ENCODE results near the gene GPATCH2L.

GPATCH2L gene

DNA sequence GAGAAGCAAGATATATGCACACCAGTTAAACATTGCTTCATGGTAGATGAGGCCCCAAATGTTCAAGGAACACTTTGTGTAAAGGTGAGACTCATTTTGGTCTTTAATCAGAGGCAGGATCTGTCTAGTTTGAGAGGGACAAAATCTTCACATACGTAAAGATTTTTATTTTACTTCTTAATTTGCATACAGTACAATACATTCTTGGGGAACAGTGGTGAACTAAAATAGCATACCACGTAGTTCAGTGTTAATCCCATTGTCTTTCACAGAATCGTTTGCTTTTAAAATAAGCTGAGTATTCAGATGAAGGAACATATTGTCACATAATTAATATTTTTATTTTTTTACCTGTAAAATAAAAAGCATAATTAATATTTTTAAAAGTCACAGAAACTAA is 43.3 kb downstream of the GPATCH2L start:
- DNase-seq (ENCODE audit: extremely low read depth in 1 of 2, low read depth in 1 of 2) = no peak

DNA sequence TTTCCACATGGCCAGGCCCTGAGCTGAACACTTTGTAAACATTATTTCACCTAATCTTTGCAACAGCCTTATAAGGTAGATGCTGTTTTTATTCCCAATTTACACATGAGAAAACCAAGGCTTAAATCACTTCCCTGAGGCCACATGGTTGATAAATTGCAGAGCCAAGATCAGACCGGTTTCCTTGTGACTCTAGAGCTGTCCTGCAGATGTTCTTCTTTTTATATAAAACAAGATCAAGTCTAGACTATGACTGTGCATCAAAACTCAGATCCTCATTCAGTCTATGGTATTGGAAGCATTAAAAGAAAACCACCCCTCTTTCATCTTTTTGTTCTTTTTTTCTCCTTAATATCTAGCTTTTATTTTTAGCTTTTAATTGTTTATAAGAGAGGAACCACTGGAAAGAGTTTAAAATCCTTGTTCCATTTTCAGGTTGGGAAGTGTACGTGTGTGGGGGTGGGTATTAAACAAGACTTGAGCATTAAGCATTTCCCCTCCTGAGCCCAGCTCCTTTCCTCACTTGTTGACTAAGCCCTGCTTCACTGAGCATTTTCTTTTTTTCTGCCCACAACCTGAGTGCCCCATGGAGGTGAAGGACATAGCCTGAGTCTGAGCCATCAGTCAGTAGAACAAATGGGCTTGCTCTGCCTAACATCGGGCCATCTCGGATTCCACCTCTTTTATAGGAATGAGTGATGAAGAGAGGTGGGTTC is 45.4 kb downstream of the GPATCH2L start:
- no peak for DNase-seq (ENCODE audit: extremely low read depth in 1 of 2, low read depth in 1 of 2)

DNA sequence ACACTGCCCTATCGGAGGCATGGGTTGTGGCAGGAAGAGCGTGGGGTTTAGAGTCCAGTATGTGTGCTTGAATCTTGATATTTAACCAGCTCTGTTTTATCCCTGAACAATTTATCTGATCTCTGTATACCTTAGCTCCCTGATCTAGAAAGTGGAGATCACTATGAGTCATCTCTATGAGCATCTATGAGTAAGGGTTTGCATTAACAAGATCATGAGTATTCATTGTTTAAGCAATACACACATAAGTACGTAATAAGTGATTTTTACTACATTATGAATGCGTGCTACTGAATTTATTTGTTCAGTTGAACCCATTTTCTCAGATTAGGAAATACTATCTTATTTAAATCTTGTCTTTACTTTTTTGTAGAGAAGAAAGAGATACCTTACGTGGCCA is 49.4 kb downstream of the GPATCH2L start:
- DNase-seq (ENCODE audit: extremely low read depth in 1 of 2, low read depth in 1 of 2) = no peak

DNA sequence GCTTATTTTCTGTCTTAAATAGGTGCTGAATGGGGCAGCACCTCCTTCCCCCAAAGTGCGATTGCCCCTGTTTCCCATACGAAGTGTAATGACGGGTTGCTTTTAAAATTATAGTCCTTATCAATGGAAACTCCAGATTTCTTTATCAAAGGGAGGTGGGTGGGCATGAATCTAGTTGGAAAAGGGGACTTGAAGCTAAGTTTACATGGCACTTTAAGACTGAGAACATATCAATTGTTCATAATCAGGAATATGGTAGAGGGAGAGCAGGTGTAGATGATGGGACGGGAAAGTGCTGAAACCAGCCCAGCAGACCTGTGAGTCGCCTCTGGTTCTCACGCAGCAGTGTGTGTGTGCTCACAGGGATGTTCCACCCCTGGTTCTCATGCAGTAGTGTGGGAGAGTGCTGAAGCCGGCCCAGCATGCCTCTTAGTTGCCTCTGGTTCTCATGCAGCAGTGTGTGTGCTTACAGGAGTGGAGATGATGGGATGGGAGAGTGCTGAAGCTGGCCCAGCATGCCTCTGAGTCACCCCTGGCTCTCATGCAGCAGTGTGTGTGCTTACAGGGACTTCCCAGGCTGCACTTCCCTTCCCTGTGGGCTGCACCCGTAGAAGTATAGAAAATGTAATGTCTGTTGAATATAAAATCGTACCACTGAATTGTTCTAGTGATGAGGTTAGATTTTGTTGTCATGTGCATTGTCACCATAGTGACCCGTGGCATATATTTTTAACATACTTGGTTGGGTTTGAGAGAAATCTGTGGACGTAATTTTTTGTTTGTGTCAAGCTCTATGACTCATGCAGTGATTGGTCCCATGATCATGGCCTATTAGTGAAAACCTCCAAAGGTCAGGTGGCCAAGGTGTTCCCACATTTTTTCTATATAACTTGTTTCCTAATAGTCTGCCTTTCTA is 51.6 kb downstream of the GPATCH2L start:
- no peak for DNase-seq (ENCODE audit: extremely low read depth in 1 of 2, low read depth in 1 of 2)

DNA sequence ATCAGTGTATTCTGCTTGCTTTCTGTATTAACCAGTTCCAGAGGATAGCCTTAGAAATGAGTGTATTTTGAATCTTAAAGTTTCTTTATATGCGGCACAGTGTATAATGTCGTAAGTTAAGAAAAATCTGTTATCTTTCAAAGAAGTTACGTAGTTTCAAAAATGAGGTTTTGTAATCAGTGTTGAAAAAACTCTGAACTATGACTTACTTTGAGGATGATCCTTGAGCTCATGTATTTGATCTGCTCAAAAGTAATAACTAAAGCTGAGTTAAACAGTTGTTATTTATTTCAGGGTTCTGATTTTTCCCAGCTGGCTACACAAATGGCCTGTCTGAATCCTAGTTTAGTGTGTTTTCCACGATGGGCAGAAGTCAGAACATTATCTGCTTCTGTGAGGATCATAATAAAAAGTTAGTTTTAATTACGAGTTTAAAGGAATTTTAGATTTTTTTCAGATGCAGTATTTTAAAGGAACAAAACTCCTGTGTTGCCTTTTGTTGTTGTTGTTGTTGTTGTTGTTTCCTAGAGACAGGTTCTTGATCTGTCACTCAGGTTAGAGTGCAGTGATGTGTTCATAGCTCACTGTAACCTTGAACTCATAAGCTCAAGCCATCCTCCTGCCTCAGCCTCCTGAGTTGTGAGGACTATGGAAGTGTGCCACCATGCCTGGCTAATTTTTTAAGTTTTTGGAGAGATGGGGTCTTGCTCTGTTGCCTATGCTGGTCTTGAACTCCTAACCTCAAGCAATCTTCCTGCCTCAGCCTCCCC is 52.9 kb downstream of the GPATCH2L start:
- DNase-seq (ENCODE audit: extremely low read depth in 1 of 2, low read depth in 1 of 2) = no peak

DNA sequence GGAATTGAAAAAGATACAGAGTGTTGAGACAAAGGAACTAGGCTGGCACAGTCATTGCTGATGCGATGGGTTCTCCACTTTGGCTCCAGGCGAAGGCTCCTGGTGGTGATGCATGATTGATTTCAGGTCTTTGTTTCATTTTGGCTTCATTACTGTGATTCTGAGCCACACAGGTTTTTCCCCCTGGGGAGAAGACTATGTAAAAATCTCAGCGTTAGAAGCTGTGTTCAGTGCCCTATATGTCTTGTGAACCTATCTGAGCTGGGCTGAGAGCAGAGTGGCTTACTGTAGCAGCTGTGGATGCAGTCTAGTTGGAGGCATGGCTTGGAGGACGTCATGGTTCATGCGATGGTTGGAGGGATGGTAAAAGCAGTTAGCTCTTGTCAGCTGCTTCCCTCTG is 54.0 kb downstream of the GPATCH2L start:
- DNase-seq (ENCODE audit: extremely low read depth in 1 of 2, low read depth in 1 of 2) = no peak

DNA sequence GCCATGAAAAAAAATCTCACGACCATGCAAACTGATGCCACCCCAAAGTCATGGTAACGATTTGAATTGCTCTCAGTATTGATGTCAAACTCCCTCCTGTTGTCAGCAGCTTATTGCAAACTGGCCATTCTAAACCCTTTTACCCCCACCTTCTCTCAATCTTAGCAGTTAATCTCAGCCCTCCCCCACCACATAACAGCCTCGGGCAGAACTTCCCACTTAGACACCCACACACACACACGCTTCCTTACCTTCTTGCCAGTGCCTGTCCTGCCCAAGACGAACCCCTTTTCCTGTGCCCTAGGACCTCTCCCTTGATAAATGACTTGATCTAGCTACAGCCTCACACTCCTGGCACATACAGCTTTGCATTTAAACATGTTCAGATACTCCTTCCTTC is 56.6 kb downstream of the GPATCH2L start:
- no peak for DNase-seq (ENCODE audit: extremely low read depth in 1 of 2, low read depth in 1 of 2)

DNA sequence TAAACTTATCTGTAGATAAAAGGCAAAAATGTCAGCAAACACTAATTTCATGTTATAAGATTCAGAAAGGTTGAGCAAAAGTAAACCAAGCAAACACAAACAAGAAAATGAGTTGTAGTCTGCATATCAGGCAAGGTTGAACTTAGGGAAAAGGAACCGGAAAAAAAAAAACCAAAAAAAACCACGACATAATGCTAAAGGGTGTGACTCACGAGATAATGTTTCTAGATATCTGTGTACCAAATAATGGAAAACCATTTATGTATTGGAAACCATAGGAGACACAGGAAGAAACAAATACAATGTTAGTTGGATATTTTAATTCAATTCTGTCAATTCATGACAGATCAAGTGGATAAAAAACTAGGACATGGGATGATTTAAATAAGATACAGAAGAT is 60.5 kb downstream of the GPATCH2L start:
- no peak for DNase-seq (ENCODE audit: extremely low read depth in 1 of 2, low read depth in 1 of 2)

DNA sequence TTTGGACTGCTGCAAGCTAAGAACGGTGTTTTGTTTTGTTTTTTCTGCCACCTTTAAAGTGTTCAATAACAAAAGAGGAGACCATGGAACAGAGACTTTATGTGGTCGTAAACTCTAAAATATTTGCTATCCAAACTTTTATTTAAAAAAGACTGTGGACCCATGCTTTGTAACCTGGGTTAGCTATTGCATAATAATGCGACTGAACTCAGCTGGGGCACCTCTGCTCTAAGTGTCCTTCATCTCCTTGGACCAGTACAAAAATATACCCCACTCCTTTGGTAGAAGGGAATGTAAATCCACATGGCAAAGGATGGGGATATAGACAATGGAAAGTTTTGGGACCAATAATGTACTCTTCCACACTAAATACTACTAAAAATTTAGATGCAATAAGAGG is 65.5 kb downstream of the GPATCH2L start:
- no peak for DNase-seq (ENCODE audit: extremely low read depth in 1 of 2, low read depth in 1 of 2)

DNA sequence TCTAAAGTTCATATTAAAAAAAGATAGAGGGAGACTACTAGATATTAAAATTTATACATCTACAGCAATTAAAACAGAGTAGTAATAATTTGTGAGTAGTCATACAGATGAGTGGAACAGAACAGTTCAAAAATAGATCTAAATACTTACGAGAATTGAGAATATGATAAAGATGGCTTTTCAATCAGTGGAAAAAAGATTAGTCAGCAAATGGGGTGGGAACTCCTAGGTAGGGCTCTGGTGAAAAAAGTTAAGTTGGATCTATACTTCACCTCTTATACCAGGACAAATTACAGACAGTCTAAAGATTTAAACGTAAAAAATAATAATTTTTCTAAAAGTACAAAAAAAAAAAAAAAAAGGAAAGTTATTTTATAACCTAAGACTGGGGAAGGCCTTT is 66.9 kb downstream of the GPATCH2L start:
- DNase-seq (ENCODE audit: extremely low read depth in 1 of 2, low read depth in 1 of 2) = no peak

DNA sequence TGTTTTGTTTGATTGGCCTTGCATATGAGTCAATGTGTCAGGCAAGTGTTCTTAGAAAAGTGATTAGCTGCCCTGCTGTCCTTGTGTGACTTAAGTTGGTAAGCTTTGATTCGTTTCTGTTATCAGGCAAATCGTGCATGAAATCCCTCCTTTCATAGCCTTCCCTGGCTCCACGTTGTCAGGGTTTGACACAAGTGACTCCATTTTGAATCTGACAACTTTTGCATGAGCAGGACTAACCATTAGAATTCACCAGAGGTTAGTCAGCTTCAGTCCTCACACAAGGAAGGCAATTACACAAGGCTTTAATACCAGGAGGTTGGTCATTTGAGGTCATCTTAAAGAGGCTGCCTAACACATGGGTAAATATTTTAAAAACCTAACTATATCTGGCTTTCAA is 68.2 kb downstream of the GPATCH2L start:
- DNase-seq (ENCODE audit: extremely low read depth in 1 of 2, low read depth in 1 of 2) = no peak

DNA sequence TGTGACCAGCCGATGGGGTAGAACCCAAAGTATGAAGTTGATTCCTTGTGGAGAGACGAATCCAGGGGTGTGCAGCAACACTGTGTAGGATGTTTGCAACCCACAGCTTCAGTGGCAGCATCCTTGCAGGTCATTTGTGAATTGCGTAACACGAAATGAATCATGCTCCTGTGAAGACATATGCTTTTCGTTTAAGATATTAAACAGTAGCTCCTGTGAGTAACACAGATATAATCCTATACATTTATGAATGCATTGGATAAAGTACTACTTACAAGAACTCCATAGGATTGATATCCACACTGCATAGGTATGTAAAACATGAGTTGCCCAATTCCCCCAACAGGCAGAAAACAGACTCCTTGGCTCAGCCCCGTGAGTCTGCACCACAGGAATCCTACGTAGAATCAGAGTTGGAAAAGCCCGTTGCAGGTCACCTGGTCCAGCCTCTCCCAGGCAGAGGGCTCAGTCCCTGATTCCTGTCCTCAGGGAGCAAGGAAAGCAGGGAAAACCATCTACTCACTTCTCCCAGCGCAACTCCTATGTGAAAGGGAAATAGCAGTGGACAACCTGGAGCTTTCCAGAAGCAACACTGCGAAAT is 75.8 kb downstream of the GPATCH2L start:
- no peak for DNase-seq (ENCODE audit: extremely low read depth in 1 of 2, low read depth in 1 of 2)

DNA sequence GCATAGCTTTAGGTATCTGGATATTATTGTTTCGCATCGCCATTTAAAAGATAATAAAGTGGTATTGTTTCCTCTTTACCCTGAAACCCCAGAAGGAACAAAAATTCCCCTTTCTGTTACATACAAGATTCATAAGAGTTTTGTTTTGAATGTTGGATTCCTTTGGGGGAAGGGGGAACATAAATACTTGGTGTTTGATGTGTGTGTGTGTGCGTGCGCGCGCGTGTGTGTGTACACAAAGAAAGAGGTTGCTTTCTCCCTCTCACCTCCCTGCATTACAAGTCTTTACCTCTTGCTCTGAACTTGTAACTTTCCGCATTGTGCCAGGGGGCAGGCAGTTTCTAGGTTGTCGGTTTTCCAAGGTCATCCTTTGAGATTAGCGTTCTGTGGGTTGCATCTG is 76.4 kb downstream of the GPATCH2L start:
- no peak for DNase-seq (ENCODE audit: extremely low read depth in 1 of 2, low read depth in 1 of 2)

DNA sequence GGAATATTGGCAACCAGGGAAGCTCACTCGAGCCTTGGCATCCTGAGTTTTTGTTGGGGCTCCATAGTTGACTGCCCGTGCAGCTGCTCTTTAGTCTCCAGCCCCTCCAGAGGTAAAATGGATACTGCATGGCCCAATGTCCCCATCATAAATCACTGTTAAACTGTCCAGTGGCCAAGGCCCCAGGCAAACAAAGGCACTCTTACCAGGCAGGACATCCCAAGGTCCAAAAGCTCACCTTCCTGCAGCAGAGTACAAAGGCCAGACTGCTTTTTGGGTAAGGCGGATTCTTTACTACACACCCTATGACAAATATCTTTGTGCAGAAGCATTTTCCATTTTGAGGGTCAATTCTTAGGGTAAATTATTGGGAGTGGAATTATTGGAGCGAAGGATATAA is 81.1 kb downstream of the GPATCH2L start:
- no peak for DNase-seq (ENCODE audit: extremely low read depth in 1 of 2, low read depth in 1 of 2)

DNA sequence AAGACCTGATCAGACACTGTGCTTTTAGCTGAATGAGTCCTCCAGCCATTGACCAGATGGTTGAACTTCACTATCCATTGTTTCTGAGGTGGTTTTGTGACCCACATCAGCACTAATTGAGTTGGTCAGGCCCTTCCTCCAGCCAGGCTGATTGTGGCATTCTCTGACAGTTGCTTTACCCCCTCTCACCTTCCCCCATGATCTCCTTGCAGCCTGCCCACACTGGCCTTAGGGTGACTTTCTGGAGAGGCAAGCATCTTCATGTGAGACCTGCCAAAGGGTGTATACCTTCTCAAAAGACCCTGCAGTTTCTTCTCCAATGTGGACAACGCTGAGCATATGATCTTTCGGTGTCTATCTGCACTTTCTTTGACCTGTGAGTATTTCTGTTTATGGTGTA is 83.9 kb downstream of the GPATCH2L start:
- DNase-seq (ENCODE audit: extremely low read depth in 1 of 2, low read depth in 1 of 2) = no peak

DNA sequence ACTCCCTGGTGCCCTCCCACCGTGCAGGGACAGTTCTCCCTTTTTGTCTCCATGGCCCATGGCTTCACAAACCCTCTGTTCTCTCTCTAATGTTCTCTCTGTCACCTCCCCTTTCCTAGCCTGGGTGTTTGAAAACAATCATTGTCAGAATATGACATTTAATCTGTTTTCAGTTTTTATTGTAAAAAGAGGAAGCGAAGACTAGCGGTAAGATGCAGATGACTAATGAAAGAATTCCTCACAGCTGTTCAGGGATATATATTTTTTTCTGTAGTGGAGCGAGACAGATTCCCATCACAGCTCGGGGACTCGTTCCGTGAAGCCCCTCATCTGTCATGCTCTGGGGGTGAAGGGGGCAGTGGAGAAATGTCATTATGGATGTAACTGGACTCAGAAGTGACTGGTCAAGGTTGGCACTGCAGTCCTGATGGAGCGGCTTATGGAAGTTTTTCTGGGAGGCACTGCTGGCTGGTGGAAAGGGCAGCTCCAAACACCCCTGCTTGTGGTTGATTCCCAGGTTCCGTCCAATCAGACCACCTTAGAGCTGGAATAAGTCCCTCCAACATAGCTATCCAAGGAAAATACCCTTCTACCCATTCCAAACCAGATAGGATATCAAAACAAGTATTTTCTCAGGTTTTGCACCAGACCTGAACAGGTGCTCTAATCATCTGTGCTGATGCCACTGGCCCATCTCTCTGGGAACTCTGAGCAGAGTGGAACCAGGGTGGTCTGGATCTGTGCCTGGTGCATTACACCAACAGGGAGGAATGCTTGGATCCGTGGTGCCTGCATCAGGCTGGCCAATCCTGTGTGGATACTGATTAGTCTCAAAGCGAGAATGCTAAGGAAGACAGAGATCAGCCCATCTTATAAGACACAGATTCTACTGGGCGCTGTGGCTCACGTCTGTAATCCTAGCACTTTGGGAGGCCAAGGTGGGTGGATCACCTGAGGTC is 84.7 kb downstream of the GPATCH2L start:
- no peak for DNase-seq (ENCODE audit: extremely low read depth in 1 of 2, low read depth in 1 of 2)

DNA sequence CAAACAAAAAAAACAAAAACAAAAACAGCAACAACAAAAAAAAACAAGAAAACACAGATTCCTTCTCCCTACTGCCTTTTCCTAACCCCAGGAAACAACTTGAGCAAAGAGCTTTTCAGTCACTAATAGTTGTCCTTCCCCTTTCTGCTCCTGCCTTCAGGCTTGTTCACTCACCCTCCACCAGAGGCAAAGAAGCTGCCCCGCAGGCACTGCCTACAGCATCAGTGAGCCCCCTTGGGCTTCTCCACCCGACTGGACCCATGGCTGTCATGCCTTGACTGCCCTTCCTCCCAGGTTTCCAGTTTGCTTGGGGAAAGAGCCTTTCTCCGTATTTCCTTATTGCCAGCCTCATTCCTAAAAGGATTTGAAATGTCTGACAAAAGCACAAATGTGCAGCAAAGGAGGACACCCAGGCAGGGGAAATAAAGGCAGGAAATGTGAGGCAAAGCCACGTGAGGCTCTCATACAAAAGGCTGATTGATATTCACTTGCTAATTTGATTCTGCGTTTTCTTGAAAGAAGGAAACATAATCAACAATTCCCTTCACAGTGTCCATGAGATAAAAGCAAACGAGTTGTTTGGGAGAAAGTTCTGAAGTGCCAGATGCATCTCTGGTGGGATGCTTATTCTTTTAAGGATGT is 85.7 kb downstream of the GPATCH2L start:
- no peak for DNase-seq (ENCODE audit: extremely low read depth in 1 of 2, low read depth in 1 of 2)

DNA sequence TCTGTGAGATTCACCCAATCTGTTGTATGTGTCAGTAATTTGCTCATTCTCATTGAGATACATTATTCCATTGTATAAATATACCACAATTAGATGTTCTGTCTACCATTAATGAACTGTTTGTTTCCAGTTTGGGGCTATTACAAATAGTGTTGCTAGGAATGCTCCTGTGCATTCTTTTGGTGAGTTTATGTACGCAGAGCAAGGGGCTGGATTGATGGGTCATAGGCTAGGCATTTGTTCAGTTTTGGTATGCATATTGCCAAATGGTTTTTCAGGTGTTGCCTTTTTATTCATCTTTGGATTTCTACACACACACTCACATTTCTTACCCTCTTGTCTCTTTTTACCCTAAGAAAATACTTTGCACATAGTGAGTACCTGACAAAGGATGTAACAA is 93.4 kb downstream of the GPATCH2L start:
- no peak for DNase-seq (ENCODE audit: extremely low read depth in 1 of 2, low read depth in 1 of 2)

DNA sequence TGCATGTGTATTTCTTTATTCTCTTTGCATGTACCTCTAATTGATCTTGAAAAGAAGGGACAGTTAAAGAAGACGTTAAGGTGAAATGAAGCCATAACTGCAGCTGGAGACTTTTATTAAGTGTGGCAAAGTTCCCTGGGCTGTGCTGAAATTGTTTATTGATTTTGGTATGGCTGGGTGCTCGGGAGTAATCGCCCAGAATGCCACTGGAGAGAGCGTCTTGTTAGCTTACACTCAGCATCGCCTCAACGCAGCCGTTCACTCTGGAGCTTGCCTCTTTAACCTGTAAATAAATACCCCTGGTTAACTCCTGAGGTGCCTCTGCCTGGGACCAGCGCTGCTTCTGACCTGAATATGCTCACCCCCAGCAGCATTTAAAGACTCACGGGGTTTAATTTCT is 98.6 kb downstream of the GPATCH2L start:
- DNase-seq (ENCODE audit: extremely low read depth in 1 of 2, low read depth in 1 of 2) = no peak

DNA sequence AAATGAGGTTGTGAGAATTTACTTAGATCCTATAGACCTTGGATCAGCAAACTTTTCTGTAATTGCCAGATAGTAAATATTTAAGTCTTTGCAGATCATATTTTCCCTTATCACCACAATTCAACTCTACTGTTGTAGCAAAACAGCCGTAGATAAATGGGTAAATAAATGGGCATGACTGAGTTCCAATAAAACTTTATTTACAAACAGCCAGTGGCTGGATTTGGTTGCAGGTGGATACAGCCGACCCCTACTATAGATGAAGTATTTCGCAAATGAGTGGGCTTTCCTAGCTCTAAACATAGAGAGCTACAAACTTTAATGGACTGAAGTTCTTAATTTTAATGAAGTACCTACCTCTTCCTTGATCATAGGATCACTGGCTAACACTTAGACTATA is 100.7 kb downstream of the GPATCH2L start:
- no peak for DNase-seq (ENCODE audit: extremely low read depth in 1 of 2, low read depth in 1 of 2)
